ENCODE measurements around the gene RGPD8.

RGPD8 gene

GRCh38 chr2:112322919-112323318 lies 110.5 kb downstream of the RGPD8 start:
- no peaks in the 10 kb centered on the region for H3K27me3 Mint-ChIP-seq (ENCODE audit: low read depth)
- peaks cover 18% of the 10 kb centered on the region for H3K36me3 Mint-ChIP-seq (ENCODE audit: low read depth)
- no peaks in the 10 kb centered on the region for H3K4me1 Mint-ChIP-seq (ENCODE audit: low read depth)
- no peak for DNase-seq (ENCODE audit: low spot score)
- H3K4me3 Mint-ChIP-seq, result no peak overlapping the region
- no peaks in the 10 kb centered on the region for H3K9me3 Mint-ChIP-seq
- no peak overlapping the region for H3K27ac Mint-ChIP-seq

- H3K4me1 Mint-ChIP-seq (ENCODE audit: low read depth), result no peaks in the 10 kb centered on the region
- no peak overlapping the region for H3K4me3 Mint-ChIP-seq
- H3K27ac Mint-ChIP-seq, result no peak overlapping the region
- no peaks in the 10 kb centered on the region for H3K27me3 Mint-ChIP-seq (ENCODE audit: low read depth)
- no peak for DNase-seq (ENCODE audit: low spot score)
- no peaks in the 10 kb centered on the region for H3K9me3 Mint-ChIP-seq
- H3K36me3 Mint-ChIP-seq (ENCODE audit: low read depth), result peaks cover 8% of the 10 kb centered on the region
Observed at GRCh38 chr2:112321375-112322320, 111.8 kb downstream of the RGPD8 start.

All from T-helper 2 cell treated with Interferon-gamma antibody and Interleukin-4, amounts not matched to agents 5 μg/mL and 100 μg/mL, for 36 hours (primary cell).